Measurements from ENCODE around the gene TMX2.
"Not testable (repeated sequence)": the region's sequence is repeated elsewhere in the genome, so short reads cannot be mapped to it uniquely, and the experiment has no call there.

DNA sequence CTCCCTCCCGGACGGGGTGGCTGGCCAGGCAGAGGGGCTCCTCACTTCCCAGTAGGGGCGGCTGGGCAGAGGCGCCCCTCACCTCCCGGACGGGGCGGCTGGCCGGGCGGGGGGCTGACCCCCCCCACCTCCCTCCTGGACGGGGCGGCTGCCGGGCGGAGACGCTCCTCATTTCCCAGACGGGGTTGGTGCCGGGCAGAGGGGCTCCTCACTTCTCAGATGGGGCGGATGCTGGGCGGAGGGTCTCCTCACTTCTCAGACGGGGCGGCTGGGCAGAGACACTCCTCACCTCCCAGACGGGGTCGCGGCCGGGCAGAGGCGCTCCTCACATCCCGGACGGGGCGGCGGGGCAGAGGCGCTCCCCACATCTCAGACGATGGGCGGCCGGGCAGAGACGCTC lies 4.3 kb downstream of the TMX2 start:
- TF ChIP-seq, protein P1, sequence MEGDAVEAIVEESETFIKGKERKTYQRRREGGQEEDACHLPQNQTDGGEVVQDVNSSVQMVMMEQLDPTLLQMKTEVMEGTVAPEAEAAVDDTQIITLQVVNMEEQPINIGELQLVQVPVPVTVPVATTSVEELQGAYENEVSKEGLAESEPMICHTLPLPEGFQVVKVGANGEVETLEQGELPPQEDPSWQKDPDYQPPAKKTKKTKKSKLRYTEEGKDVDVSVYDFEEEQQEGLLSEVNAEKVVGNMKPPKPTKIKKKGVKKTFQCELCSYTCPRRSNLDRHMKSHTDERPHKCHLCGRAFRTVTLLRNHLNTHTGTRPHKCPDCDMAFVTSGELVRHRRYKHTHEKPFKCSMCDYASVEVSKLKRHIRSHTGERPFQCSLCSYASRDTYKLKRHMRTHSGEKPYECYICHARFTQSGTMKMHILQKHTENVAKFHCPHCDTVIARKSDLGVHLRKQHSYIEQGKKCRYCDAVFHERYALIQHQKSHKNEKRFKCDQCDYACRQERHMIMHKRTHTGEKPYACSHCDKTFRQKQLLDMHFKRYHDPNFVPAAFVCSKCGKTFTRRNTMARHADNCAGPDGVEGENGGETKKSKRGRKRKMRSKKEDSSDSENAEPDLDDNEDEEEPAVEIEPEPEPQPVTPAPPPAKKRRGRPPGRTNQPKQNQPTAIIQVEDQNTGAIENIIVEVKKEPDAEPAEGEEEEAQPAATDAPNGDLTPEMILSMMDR (IDR thresholded peaks at IDR 0.05; ENCODE audit: extremely low read depth in 1 of 2, insufficient read depth in 1 of 2, low read depth in 1 of 2, low read length in 2 of 2) = not testable (repeated sequence)
- not testable (repeated sequence) for TF ChIP-seq POLR2A (IDR thresholded peaks at IDR 0.05; ENCODE audit: low read depth, low read length); MAX (IDR thresholded peaks at IDR 0.05; ENCODE audit: insufficient read depth, insufficient read length); EZH2 (IDR thresholded peaks at IDR 0.05; ENCODE audit: borderline replicate concordance, low read depth, low read length, severe bottlenecking); FOS (IDR thresholded peaks at IDR 0.05; ENCODE audit: borderline replicate concordance, insufficient read depth, low read length)
